Muscle of arm (tissue), 12 donors: ENCODE results near the gene ATXN2. TPM values are rescaled to one million over a fixed set of nuclear protein-coding genes. Genes with fewer than 3 reads are reported as not detected.

Experiments used
- DNase-seq: peaks from one replicate; pipeline ENCODE4 v3.0.0-alpha.2; 2013
- polyA plus RNA-seq, 12 donors: library from polyadenylated mRNA; unstranded; fragments of 120-200 nt; gene quantifications; one replicate each; pipeline ENCODE4 v1.2.1, GENCODE V29; 2013; ENCODE audit not compliant: insufficient read length in 12 of 12

Gene ATXN2
- polyA plus RNA-seq, 12 donors: 38.6 to 93.3 (median 53.1) TPM; not detected in 1

GRCh38 chr12:111453071-111453989 is 145.8 kb downstream of the ATXN2 start:
- no peak for DNase-seq

DNA sequence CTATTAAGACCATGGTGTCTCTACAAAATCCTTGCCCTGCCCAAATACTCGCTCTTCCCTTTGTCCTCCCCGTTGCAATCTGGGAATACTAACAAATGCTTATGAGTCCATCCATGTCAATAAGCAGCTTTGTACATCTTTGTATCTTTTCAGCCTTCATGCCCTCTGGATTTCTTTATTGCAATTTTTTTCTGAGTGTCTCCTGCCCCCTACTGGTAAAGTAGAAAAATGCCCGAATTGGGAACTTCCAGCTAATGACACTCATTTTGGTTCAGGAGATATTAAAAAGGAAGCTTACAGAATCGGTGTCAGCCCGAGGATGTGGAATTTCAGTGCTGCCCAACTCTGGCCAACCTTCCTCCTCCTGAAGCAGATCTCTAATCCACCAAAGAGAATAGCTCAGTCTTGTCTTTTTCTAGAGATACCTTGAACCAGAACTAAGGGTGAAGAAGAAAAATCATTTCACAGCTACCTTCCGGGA is 147.4 kb downstream of the ATXN2 start:
- DNase-seq: no peak

DNA sequence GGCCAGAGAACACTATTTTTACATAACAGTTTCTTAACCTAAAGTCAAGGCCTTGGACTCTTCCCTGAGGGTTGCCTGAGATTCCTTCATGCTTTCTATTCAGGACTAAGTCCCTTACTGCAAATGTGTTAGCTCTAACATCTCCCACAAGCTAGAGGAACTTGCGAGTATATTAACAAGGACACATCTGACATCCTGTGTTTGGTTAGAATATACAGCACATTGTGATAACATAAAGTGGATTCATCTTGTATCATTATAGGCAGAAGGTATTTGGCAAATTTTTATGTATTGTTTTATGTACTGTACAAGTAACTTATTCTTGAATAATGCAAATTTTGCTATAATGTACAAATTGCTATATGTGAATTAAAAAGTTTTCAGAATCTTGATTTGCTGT is 147.9 kb downstream of the ATXN2 start:
- no peak for DNase-seq

DNA sequence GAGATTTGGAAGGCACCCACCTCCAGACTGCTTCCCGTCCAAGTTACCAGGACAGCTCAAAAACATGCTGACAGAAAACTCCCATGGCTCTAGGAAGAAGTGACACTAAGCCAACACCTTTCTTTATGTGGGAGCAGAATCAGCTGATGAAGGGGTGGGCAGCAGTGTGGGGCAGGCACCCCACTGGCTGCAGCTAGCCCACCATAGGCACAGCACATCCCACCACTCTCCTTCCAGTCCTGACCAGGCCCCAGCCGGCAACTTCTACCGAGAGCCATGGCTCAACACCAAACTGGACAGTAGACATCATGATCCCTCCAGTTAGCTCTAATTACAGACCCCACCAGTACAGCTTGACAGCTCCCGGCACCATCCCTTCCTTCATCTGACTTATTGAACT is 148.4 kb downstream of the ATXN2 start:
- no peak for DNase-seq

DNA sequence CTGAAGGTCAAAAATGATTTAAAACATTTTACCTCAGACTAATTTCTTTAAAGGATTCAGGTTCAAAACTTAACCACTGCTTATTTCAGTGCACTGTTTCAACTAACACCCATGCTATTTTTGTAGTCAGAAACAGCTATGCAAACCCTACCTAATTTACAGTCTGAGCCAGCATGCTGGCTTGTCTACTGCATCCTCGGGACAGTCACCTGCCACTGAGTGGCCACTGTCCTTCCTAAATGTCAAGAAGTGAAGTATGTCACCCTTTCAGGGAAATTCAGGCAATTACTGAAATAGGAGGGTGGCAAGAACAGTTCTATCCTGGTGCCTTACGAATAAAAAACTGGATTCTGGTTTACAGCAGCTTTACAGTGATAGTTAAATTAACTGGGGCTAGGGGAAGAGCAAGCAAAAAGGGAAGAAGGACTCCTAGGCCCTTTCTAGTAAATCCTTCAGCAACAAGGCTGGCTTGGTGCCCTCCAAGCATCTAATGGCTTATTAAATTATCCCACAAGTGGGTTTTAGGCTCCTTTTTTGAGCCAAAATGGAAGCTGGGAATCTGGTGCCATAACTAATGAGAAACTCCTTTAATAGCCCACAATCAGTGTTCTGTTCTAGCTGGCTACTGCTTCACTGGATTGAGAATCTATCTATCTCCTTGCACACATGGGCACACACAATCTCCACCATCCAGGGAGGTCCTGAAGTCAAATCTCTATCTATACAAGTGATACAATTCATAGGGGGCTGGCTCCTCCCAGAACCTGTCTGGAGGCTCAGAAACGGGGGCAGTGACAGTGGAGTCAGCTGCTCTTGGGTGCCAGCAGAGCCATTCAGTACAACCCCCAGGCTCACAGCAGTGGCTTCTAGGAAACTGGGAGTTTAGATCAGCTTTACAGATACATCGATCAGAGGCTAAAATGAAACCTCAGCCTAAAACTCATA is 150.0 kb downstream of the ATXN2 start:
- no peak for DNase-seq

DNA sequence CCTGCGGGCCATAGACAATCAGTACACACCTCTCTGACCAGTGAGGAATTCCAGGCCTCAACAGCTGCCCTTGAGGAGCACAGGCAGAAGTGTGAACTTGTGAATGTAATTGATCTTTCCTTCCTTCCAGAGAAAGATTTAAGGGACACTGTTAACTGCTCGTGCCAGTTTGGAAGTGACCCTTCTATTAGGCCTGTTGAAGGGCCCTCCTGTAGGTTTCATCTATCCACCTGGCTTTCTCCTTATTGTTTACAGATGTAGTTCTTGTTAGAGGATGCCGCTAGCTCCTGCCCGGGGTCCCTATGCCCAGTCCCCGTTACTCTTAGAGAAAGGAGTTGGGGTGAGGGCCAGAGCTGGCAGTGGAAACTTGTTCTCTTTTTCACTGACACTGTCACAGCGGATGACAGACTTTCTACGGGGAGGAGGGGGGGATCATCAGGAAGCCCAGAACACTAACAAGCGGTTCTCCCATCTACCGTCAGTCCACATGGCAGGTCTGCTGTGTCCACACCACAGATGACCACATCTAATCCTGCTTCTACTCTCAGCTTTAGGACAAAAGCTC is 150.8 kb downstream of the ATXN2 start:
- no peak for DNase-seq

DNA sequence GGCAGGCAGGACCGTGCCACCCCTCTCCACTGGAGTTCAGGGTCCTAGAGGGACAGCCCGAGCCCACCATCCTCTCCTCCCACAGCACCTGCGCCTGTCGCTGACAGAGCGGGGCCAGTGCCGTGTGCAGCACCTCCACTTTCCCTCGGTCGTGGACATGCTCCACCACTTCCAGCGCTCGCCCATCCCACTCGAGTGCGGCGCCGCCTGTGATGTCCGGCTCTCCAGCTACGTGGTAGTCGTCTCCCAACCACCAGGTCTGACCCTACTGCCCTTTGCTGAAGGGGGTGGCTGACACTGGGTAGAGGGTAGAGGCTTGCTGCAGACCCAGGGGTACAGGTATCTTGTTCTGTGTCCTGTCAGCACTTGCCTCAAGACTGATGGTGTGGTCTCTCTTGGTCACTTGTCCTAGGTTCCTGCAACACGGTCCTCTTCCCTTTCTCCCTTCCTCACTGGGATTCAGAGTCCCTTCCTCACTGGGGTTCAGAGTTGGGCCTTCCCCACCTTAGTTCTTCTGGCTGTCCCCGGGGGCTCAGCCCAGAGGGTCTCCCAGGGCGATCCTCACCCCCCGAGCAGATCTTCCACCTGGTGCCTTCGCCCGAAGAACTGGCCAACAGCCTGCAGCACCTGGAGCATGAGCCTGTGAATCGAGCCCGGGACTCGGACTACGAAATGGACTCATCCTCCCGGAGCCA is 151.4 kb downstream of the ATXN2 start:
- no peak for DNase-seq

DNA sequence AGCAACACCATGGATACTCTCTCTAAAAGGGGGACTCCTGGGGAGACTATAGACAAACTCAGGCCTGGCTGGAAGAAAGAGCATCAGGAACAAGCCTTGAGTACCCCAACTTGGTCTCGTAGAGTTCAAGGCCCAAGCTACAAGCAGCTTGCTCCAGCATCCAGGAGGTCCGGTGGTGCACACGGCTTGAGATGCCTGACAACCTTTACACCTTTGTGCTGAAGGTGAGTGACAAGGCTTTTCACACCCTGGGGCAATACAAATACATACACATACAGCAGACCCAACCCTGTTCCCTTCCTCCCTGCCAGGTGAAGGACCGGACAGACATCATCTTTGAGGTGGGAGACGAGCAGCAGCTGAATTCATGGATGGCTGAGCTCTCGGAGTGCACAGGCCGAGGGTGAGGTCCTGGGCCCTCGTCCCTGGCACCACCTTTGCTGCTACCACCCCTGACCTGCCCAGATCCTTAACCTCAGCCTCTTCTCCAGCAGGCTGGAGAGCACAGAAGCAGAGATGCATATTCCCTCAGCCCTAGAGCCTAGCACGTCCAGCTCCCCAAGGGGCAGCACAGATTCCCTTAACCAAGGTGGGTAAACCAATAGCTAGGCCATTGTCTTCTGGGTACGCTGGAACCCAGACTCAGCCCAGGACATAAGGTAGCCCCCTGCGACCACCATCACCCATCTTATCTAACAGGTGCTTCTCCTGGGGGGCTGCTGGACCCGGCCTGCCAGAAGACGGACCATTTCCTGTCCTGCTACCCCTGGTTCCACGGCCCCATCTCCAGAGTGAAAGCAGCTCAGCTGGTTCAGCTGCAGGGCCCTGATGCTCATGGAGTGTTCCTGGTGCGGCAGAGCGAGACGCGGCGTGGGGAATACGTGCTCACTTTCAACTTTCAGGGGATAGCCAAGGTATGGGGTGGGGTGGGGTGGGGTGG is 152.2 kb downstream of the ATXN2 start:
- DNase-seq: no peak

DNA sequence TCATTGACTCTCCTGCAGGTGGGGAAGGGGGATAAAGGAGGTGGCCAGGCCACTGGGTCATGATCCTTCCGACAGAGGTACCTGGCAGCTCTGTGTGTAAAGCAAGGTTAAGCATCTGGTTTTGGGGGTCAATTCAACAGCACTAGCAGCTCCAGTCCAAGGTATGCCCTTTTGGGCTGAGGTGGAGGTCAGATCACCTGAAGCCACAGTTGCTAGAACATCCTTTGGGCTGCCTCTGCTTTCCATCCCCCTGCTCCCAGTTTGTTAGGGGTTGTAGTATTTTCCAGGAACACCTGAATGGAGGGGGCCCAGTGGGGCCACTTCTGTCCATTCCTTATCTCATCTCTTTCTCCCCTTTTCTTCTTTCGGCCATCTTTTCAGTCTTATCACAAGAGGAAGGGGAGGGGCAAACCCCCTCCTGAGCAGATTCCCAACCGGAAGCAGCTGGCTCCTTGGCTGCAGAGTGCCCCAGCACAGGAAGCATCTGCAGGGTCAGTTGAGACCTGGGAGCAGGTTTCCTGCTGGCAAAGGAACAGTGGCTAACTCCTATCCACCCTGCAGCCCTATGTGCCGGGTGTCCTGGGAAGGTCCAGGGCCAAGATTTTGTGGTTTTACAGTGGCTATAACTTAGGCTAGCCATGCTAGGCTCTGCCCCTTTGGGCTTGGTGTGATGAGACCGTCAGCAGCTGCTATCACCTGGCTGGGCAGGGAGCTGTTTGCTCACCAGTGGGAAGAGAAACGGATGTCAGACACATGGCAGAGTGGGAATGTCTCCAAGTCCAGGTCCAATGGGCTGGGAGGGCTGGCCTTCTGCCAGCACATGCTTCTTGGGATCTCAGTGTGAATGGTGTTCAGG is 153.2 kb downstream of the ATXN2 start:
- DNase-seq: no peak

DNA sequence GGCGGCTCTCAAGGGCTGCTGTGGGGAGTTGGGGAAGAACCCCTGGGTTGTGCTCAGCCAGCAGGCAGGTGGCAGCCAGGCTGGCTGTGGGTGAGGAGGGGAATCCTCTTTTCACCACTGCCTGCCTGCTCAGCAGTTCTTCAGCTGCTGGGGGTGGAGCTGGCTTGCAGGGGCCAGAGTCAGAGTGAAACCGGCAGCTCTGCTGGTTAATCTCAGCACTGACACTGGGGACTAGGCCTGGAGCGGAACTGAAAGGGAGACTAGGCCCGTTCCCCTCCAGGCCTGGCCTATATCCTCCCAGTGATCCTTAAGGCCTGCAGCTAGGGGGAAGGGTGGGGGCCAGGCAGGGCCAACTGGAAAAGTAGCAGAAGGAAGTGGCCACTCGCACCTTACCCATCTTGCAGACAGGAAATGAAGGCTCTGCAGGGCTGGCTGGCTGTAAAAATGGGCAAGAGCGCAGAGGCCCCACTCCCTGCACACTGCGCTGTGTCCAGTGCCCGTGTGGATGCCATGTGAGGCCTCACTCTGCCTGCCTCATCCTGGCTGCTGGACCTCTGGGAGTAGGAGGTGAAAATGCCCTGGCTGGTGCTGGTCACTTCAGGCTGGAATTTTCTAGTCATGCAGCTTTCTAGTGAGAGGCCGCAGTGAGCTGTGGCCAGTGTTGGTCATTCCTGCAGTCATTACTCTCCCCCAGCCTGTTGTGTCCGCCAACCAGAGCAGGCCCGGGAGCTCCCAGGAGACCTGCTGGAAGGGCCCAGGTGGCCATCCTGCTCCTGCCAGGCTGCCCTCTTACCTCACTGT is 154.0 kb downstream of the ATXN2 start:
- peak; percentile 61 for DNase-seq

DNA sequence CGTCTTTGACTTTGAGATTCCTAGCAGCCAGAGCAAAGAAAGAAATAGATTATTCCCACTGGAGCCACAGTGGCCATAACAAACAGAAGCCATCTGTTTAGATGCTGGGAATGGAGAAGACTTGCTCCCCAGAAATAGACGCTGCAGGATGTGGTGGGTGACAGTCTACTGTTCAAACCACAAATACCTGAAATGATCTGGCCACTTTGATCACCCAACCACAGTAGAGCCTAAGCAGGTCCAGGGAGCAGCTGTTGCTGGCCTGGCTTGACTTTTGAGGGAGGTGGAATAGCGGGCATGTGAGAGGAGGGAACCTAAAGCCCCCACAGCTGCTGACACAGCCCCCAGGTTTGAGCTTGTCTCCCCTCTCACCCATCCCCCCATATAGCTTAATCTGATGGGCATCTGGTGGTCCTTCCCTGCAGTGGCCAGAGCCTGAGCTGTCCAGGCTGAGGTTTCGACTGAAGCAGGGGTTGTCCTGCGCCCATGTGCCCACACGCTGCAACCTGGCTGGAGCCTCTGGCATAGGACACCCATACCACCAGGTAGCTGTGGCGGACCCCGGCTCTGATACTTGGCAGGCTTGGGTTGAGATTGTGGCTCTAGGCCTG is 154.7 kb downstream of the ATXN2 start:
- no peak for DNase-seq

GRCh38 chr12:111443586-111443985 is 155.5 kb downstream of the ATXN2 start:
- DNase-seq: no peak

GRCh38 chr12:111443086-111443485 is 156.0 kb downstream of the ATXN2 start:
- DNase-seq: no peak

DNA sequence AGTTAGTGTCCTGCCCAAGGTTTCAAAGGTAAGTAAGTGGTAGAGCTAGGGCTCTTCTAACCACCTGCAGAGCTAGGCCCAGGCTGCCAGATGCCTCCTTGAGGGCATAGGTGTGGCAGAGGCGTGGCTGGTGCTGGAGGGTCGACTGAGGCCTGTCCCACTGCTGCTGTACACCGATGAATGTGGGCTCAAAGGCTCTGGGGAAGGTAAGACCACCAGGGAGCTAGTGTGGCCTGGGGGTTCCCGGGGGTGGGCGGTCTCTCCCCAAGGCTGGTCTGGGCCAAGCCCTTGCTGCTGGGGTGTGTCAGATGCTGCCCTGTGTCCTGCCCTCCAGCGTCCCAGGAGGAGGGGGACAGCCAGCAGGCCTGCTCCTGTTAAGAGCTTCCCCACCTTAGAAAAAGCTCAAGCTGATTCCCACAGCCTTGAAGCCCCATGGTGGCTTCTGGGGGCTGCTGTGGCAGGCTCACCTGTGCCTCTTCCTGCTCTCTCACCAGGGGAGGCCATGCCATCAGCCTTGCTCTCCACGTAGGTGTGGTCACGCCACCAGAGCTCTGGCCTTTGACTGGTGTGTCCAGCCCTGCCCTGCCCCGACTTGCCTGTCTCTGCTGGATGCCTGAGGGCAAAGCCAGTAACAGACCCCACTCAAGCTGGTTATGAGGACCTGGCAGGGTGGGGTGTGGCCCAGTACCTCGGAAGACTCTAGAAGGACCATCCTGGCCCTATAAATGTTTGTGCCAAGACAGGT is 156.6 kb downstream of the ATXN2 start:
- DNase-seq: no peak

- DNase-seq: no peak
Observed at GRCh38 chr12:111441107-111441928, 157.8 kb downstream of the ATXN2 start.

- DNase-seq: no peak
Observed at GRCh38 chr12:111440631-111441030, 158.5 kb downstream of the ATXN2 start.
